GM21390 (cell line): ENCODE data around the gene CXCR6.

ENCODE experiments used
- ATAC-seq: cut with Tn5 transposase; IDR thresholded peaks from one replicate; pipeline ENCODE4 v1.9.1; 2021; ENCODE audit not compliant: unreplicated experiment

CXCR6 gene

GRCh38 chr3:45966950-45967640 lies 23.8 kb downstream of the CXCR6 start:
- no peak for ATAC-seq

GRCh38 chr3:45967724-45968123 lies 24.5 kb downstream of the CXCR6 start:
- ATAC-seq, result no peak

- no peak for ATAC-seq
These were observed 24.9 kb downstream of the CXCR6 start for GRCh38 chr3:45968149-45968548.

GRCh38 chr3:45968706-45969105 lies 25.4 kb downstream of the CXCR6 start:
- no peak for ATAC-seq

- ATAC-seq, result no peak
These were observed 25.9 kb downstream of the CXCR6 start for GRCh38 chr3:45969116-45969515.

- ATAC-seq, result no peak
These were observed 26.7 kb downstream of the CXCR6 start for GRCh38 chr3:45969953-45970352.

- ATAC-seq, result no peak
These were observed 29.5 kb downstream of the CXCR6 start for GRCh38 chr3:45972534-45973402.

- ATAC-seq, result no peak
These were observed 31.4 kb downstream of the CXCR6 start for GRCh38 chr3:45974686-45975085.

- ATAC-seq, result no peak
These were observed 32.4 kb downstream of the CXCR6 start for GRCh38 chr3:45975686-45976085.

- ATAC-seq, result no peak
These were observed 33.2 kb downstream of the CXCR6 start for GRCh38 chr3:45976191-45977091.

- no peak for ATAC-seq
These were observed 34.9 kb downstream of the CXCR6 start for GRCh38 chr3:45978006-45978761.

- ATAC-seq, result no peak
These were observed 36.1 kb downstream of the CXCR6 start for GRCh38 chr3:45979378-45979777.

- ATAC-seq, result no peak
These were observed 37.1 kb downstream of the CXCR6 start for GRCh38 chr3:45980229-45980813.

GRCh38 chr3:45980819-45981218 lies 37.6 kb downstream of the CXCR6 start:
- ATAC-seq, result no peak

GRCh38 chr3:45981346-45982074 lies 38.2 kb downstream of the CXCR6 start:
- ATAC-seq, result no peak

GRCh38 chr3:45983770-45984169 lies 40.5 kb downstream of the CXCR6 start:
- no peak for ATAC-seq

- ATAC-seq, result no peak
These were observed 41.4 kb downstream of the CXCR6 start for GRCh38 chr3:45984331-45985312.

GRCh38 chr3:45985532-45986302 lies 42.5 kb downstream of the CXCR6 start:
- ATAC-seq, result no peak
